ENCODE results near the gene PCYOX1L.

The PCYOX1L gene

GRCh38 chr5:149408252-149409099, 50.6 kb downstream of the PCYOX1L start:
- TF ChIP-seq CTCF (IDR thresholded peaks at IDR 0.05; ENCODE audit: extremely low read depth, insufficient read depth, missing control alignments): no peak
- in situ Hi-C loops (cut with MboI; ENCODE audit: low pct_unique_long_range_greater_than_20kb, low sequenced_read_pairs, unreplicated experiment): no loop called here
- no peak for DNase-seq (ENCODE audit: low spot score)

- in situ Hi-C loops (cut with MboI; ENCODE audit: low pct_unique_long_range_greater_than_20kb, low sequenced_read_pairs, unreplicated experiment): no loop called here
- no peak for DNase-seq (ENCODE audit: low spot score)
- no peak for TF ChIP-seq CTCF (IDR thresholded peaks at IDR 0.05; ENCODE audit: extremely low read depth, insufficient read depth, missing control alignments)
These were observed 51.6 kb downstream of the PCYOX1L start for GRCh38 chr5:149409268-149409948.

GRCh38 chr5:149410071-149410470, 52.2 kb downstream of the PCYOX1L start:
- TF ChIP-seq CTCF (IDR thresholded peaks at IDR 0.05; ENCODE audit: extremely low read depth, insufficient read depth, missing control alignments): no peak
- no peak for DNase-seq (ENCODE audit: low spot score)
- in situ Hi-C loops (cut with MboI; ENCODE audit: low pct_unique_long_range_greater_than_20kb, low sequenced_read_pairs, unreplicated experiment): no loop called here

GRCh38 chr5:149410721-149411432, 53.0 kb downstream of the PCYOX1L start:
- in situ Hi-C loops (cut with MboI; ENCODE audit: low pct_unique_long_range_greater_than_20kb, low sequenced_read_pairs, unreplicated experiment): no loop called here
- TF ChIP-seq CTCF (IDR thresholded peaks at IDR 0.05; ENCODE audit: extremely low read depth, insufficient read depth, missing control alignments): no peak
- DNase-seq (ENCODE audit: low spot score): no peak

GRCh38 chr5:149411738-149412519, 54.1 kb downstream of the PCYOX1L start:
- no peak for DNase-seq (ENCODE audit: low spot score)
- in situ Hi-C loops (cut with MboI; ENCODE audit: low pct_unique_long_range_greater_than_20kb, low sequenced_read_pairs, unreplicated experiment): no loop called here
- TF ChIP-seq CTCF (IDR thresholded peaks at IDR 0.05; ENCODE audit: extremely low read depth, insufficient read depth, missing control alignments): no peak
